OCI-LY7 (cell line): ENCODE results near the gene SLC1A3. TPM values are rescaled to one million over a fixed set of nuclear protein-coding genes. Genes with fewer than 3 reads are reported as not detected.

Source experiments
- BruUV-seq: library from RNA; stranded (reverse); fragments of 400-500 nt; replicated peaks from 2 replicates; lab custom pipeline; 2021; lab: Mats Ljungman, UMichigan
- CTCF ChIA-PET: fragments of 300-600 bp; sonication (Branson Sonifier 250); formaldehyde crosslinking; loops from one replicate; lab custom pipeline; 2022; ENCODE audit warnings: antibody characterized with exemption; ENCODE audit not compliant: unreplicated experiment; lab: Charles Lee
- POLR2A ChIA-PET: fragments of 300-600 bp; sonication (Branson Sonifier 250); formaldehyde crosslinking; loops from one replicate; lab custom pipeline; 2022; ENCODE audit warnings: antibody characterized with exemption; lab: Charles Lee
- DNase-seq: peaks from one replicate; pipeline ENCODE4 v3.0.0-alpha.2; 2015; ENCODE audit warnings: low spot score
- H2AFZ ChIP-seq: fragments of 200-600 bp; sonication (generic), shearing (Covaris generic); 2 replicates; pipeline ENCODE4 v1.6.1; 2014; ENCODE audit warnings: mild to moderate bottlenecking, antibody characterized with exemption, low read length, moderate library complexity
- H3K27ac ChIP-seq: fragments of 200-600 bp; sonication (generic); 2 replicates; pipeline ENCODE4 v1.5.1; 2014; ENCODE audit warnings: mixed run types, low read depth, mild to moderate bottlenecking, moderate library complexity, low read length, inconsistent platforms; ENCODE audit not compliant: poor library complexity, severe bottlenecking
- H3K36me3 ChIP-seq: fragments of 200-600 bp; sonication (generic); 2 replicates; pipeline ENCODE4 v1.6.1; 2014; ENCODE audit warnings: mild to moderate bottlenecking, antibody characterized with exemption, low read length, moderate library complexity, mixed read lengths; ENCODE audit not compliant: insufficient read depth
- H3K4me1 ChIP-seq: fragments of 200-600 bp; sonication (generic); 2 replicates; pipeline ENCODE4 v1.5.1; 2014; ENCODE audit warnings: mild to moderate bottlenecking, low read length; ENCODE audit not compliant: insufficient read depth, poor library complexity, severe bottlenecking
- H3K4me2 ChIP-seq: fragments of 200-600 bp; sonication (generic); 2 replicates; pipeline ENCODE4 v1.6.1; 2014; ENCODE audit warnings: mild to moderate bottlenecking, low read length
- H3K4me3 ChIP-seq: fragments of 200-600 bp; sonication (generic); 2 replicates; pipeline ENCODE4 v1.5.1; 2014; ENCODE audit warnings: mild to moderate bottlenecking, low read depth, low read length; ENCODE audit not compliant: poor library complexity, severe bottlenecking
- H3K79me2 ChIP-seq: fragments of 200-600 bp; sonication (generic); 2 replicates; pipeline ENCODE4 v1.6.1; 2016; ENCODE audit warnings: low read depth, mild to moderate bottlenecking, low read length, moderate library complexity, mixed read lengths; ENCODE audit not compliant: insufficient read depth
- H3K9me2 ChIP-seq: fragments of 200-600 bp; sonication (generic); 2 replicates; pipeline ENCODE4 v1.6.1; 2016; ENCODE audit warnings: mild to moderate bottlenecking, low read length, mixed read lengths; ENCODE audit not compliant: insufficient read depth
- H3K9me3 ChIP-seq: fragments of 200-600 bp; sonication (generic); 2 replicates; pipeline ENCODE4 v1.6.1; 2014; ENCODE audit warnings: mild to moderate bottlenecking, mixed run types, low read length, mixed read lengths
- H4K20me1 ChIP-seq: fragments of 200-600 bp; sonication (generic); 2 replicates; pipeline ENCODE4 v1.6.1; 2014; ENCODE audit warnings: mild to moderate bottlenecking, antibody characterized with exemption, low read length, moderate library complexity, mixed read lengths; ENCODE audit not compliant: insufficient read depth
- EZH2phosphoT487 ChIP-seq: fragments of 200-600 bp; sonication (generic); IDR thresholded peaks from 2 replicates; pipeline ENCODE4 v1.6.1; 2018; ENCODE audit warnings: low read depth, borderline replicate concordance, mild to moderate bottlenecking, mixed run types, antibody characterized with exemption, low read length, moderate library complexity, mixed read lengths
- intact Hi-C: fragments of 100-400 bp; cut with micrococcal nuclease; formaldehyde crosslinking; loops from one replicate; pipeline ENCODE4 v1.10.0; 2022; ENCODE audit not compliant: unreplicated experiment
- total RNA-seq, 2 experiments: library from RNA; depleted of rRNA in 1 of 2; stranded (reverse); fragments of >200 nt in 1 of 2; shearing (Covaris generic) in 1 of 2; gene quantifications; 2 replicates each; pipeline ENCODE4 v1.2.3, GENCODE V29; 2014 to 2022
- TF ChIP-seq, protein P1 (sequence below): fragments of 200-600 bp; sonication (generic); conservative IDR thresholded peaks from 2 replicates; pipeline ENCODE4 v1.5.1; 2014; ENCODE audit warnings: mild to moderate bottlenecking, antibody characterized with exemption, low read length, moderate library complexity, mixed read lengths

Gene SLC1A3
- total RNA-seq, 2 experiments from 2014 or later = not detected

DNA sequence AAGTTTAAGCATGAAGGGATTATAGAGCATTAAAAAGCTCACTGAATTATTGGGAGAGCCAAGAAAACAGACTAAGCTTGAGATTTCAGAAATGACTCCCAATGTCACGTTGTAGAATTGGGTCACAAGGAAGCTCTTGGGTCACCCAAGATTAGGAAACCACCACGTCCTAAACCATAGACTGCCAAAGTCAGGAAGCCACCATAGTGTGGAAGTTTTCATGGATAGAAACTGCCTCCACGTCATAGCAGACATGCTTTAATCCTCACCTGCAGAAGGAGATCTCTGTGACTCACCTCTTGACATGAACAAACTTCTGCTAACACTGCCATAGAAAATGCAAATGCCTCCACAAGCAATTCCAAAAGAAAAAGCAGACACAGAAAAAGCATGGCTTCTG is 106.3 kb downstream of the SLC1A3 start:
- no peak overlapping the region for H3K27ac ChIP-seq
- ChIA-PET POLR2A (interaction anchor here (0.7 to 1.2 kb wide), 3 partner anchors 8 to 13 kb away, joined by 3 to 4 read pairs (median 3); no protein-coding TSS in a partner anchor), CTCF (no interaction called here)
- no TSS peak for BruUV-seq
- H3K4me3 ChIP-seq = no peak overlapping the region
- peaks cover 4% of the 10 kb centered on the region; the same call in 1 of the 2 replicates for H3K9me3 ChIP-seq
- intact Hi-C loops = no loop called here
- H4K20me1 ChIP-seq = no peaks in the 10 kb centered on the region
- no peak overlapping the region for H2AFZ ChIP-seq
- H3K79me2 ChIP-seq = no peaks in the 10 kb centered on the region
- H3K4me2 ChIP-seq = no peak overlapping the region
- no peaks in the 10 kb centered on the region for H3K36me3 ChIP-seq
- no peak for TF ChIP-seq EZH2phosphoT487
- TF ChIP-seq, protein P1, sequence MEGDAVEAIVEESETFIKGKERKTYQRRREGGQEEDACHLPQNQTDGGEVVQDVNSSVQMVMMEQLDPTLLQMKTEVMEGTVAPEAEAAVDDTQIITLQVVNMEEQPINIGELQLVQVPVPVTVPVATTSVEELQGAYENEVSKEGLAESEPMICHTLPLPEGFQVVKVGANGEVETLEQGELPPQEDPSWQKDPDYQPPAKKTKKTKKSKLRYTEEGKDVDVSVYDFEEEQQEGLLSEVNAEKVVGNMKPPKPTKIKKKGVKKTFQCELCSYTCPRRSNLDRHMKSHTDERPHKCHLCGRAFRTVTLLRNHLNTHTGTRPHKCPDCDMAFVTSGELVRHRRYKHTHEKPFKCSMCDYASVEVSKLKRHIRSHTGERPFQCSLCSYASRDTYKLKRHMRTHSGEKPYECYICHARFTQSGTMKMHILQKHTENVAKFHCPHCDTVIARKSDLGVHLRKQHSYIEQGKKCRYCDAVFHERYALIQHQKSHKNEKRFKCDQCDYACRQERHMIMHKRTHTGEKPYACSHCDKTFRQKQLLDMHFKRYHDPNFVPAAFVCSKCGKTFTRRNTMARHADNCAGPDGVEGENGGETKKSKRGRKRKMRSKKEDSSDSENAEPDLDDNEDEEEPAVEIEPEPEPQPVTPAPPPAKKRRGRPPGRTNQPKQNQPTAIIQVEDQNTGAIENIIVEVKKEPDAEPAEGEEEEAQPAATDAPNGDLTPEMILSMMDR = no peak
- no peaks in the 10 kb centered on the region for H3K4me1 ChIP-seq
- DNase-seq = no peak
- H3K9me2 ChIP-seq = no peaks in the 10 kb centered on the region

DNA sequence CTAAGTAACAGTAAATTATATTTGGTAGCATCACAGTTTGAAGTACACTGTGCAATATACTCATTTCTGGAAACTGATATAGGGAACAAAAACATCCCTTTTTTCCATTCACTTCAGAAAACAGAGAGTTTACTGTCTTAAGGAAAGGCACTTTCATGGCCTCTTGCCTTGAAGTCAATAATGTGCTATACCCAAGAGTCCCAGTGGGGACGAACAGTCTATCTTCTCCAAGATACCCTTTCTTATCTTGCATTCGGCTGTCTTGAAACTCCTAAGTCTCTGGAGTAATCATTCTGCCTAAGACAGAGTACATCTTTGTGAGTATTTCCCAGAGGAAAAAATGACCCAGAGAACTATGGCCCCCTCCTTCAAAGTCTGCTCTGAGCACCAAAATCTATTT is 107.1 kb downstream of the SLC1A3 start:
- Histone ChIP-seq H3K4me1 (no peaks in the 10 kb centered on the region), H3K4me2 (no peak overlapping the region), H3K79me2 (no peaks in the 10 kb centered on the region), H2AFZ (no peak overlapping the region), H3K36me3 (no peaks in the 10 kb centered on the region), H4K20me1 (no peaks in the 10 kb centered on the region), H3K9me2 (no peaks in the 10 kb centered on the region), H3K9me3 (no peaks in the 10 kb centered on the region), H3K27ac (no peak overlapping the region), H3K4me3 (no peak overlapping the region)
- no TSS peak for BruUV-seq
- CTCF ChIA-PET = no interaction called here
- intact Hi-C loops = no loop called here
- POLR2A ChIA-PET = no interaction called here
- DNase-seq = no peak
- no peak for TF ChIP-seq EZH2phosphoT487
- TF ChIP-seq, protein P1 = no peak

DNA sequence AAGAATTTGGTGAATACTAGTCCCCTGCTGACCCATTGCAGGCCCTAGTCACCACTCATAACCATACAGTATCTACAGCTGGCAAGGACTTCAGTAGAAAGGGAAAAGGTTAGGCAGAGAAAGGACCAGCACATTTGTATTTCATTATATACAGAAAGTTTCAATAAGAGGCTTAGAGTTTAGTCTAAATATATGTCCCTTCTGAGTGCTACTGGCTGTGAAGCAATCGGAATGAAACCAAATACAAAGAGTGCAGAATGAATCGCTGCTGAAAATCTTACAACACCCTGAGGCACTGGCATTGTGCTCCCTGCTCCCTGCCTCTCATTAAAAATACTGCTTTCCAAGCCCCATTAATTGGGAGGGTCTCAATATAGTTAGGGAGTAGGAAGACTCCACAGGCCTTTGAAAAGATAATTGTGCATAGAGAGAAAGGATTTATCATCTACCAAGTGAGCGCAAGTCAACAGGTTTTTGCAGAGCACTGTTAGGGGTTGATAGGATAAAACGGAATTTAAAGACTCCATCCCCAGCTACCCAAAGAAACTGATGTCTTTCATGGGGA is 110.8 kb downstream of the SLC1A3 start:
- ChIA-PET POLR2A (interaction anchor here (1.0 kb wide), 1 partner anchor 13 kb away, joined by 3 read pairs; no protein-coding TSS in a partner anchor), CTCF (interaction anchor here (0.5 kb wide), 1 partner anchor 33 kb away, joined by 3 read pairs; no protein-coding TSS in a partner anchor)
- Histone ChIP-seq H3K4me2 (no peak overlapping the region), H3K79me2 (0 out of 2 replicates have a peak, but pooled peaks cover 4% of the 10 kb centered on the region), H3K27ac (no peak overlapping the region), H4K20me1 (no peaks in the 10 kb centered on the region), H3K4me3 (no peak overlapping the region), H3K9me2 (no peaks in the 10 kb centered on the region), H3K36me3 (no peaks in the 10 kb centered on the region), H2AFZ (no peak overlapping the region), H3K4me1 (peaks cover 21% of the 10 kb centered on the region), H3K9me3 (no peaks in the 10 kb centered on the region)
- no peak for DNase-seq
- intact Hi-C loops = no loop called here
- TF ChIP-seq, protein P1 = no peak
- TF ChIP-seq EZH2phosphoT487 = no peak
- BruUV-seq = no TSS peak
